CD4-positive, alpha-beta T cell treated with Interleukin-17A for 1 hour (primary cell): ENCODE measurements around the gene RNASE7.

Experiments
- DNase-seq: peaks from one replicate; pipeline ENCODE4 v3.0.0-alpha.2; 2020

The RNASE7 gene

DNA sequence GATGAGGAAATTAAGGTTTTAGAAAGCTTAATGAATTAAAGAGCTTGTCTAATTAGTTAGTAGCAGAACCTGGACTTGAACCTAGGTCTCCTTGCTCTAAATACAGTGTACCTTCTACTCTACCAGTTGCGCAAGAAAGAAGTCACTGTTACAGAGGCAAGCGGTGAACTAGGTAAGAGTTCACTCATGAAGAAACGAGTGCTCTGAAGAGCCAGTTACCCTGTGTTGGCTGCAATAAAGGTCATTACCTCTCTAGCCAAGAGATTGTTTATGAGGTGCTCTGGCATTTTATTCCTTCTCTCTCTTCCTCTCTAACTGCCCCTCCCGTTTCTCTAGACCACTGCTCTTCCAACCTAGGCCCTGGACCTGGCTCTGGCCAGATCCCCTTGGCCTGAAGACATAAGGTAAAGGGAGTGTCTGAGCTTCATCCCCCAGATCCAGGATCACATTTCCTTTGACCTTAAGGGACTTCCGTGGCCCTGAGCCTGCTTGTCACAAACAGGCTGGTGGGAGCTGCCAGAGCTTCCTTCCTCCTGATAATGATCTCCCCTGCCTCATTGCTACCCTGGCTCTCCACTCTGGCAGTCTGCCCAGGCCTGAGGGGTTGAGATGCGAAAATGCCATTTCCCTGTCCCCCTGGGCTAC, 1.9 kb downstream of the RNASE7 start:
- peak; percentile 42 for DNase-seq

DNA sequence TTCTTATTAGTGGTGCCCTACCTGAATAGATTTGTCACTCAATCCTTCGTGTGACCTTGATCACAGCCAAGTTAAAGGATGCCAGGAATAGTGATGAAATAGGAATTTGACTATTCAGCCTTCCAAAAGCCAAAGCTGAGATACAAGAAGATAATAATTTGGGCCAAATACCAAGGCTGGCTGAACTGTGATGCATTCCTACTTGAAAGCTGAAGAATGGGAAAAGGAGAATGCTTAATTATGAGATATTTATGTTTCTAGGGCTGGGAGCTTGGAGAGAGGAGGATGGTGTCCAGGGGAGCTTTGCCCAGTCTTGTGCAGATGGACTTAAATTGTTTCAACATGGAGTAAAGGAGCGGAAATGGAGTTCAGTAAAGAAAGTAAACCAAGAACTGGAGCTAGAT, 5.2 kb downstream of the RNASE7 start:
- DNase-seq = no peak

DNA sequence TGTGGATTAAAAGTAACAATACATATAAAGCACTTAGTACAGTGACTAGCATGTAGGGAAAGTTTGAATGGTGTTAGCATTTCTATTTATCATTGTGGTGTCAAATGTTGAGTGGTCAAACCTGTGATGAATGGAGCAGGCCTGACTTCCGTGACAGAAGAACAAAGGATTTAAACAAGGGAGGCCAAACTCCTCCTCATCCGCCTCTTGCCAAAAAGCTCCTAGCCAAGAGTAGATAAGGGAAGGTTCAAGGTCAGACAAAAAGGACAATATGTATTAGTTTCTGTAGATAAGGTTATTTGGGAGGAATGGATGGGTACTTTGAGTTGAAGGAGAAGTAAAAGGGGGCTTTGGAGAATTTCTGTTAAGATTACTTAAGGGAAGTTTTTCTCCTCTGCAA, 6.5 kb downstream of the RNASE7 start:
- no peak for DNase-seq

- DNase-seq = no peak
These were observed 7.1 kb downstream of the RNASE7 start for GRCh38 chr14:21049271-21049673.

DNA sequence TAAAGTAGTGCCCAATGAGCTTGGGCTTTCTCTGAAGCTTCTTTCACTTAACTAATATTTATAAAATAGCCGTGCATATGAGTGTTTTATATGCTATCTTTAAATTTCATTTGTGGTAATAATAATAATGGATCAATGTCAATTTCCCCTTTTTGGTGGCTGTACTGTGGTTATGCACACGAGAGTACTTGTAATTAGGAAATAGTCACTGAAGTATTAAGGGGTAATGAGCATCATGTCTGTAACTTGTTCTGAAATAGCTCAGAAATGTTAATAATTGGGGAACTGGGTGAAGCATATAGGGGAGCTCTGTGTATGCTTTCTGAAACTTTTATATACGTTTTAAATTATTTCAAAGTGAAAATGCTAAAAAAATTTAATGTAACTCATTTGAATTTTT, 8.4 kb downstream of the RNASE7 start:
- DNase-seq = no peak

GRCh38 chr14:21053184-21054122, 11.3 kb downstream of the RNASE7 start:
- DNase-seq = no peak

DNA sequence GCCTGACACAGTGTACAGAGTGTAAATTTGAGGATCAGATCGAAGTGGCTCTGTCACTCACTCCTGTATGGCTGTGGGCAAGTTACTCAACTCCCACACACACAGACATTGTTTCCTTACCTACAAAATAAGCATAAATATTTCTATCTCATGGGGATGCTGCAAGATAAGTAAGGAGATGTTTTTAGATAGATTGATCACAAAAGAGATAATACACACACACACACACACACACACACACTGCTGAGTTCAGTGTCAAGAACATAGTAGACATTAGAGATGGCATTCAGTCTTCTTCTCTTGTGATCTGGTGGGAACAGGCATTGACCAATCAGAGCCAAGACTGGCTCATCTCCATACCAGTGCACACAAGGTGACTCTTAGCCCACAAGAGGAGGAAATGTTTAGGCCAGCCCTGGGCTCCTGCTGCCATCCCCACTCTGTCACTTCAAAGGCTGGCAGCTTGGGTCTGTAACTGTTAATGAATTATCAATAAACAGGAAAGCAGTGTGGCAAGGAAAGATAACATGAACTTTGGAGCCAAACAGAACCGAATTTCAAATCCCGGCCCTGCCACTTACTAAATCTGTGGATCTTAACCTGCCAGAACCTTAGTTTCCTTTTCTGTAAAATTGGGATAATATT, 12.1 kb downstream of the RNASE7 start:
- DNase-seq = no peak

DNA sequence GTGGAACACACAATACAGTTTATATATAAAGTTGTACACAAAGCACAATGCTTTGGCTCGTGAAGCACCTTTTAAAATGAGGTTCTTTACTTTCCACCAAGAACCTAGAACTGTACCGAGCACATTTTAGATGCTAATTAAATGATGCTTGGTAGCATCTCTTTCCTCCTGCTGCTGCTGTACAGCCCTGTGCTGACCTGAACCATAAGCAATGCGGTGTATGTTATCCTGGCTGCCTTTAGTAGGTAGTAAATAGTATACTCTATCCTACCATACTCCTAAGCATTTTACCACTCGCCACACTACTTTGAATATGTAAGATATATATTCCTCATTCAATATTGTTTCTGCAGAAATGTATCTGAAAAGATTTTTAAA, 12.6 kb downstream of the RNASE7 start:
- no peak for DNase-seq

DNA sequence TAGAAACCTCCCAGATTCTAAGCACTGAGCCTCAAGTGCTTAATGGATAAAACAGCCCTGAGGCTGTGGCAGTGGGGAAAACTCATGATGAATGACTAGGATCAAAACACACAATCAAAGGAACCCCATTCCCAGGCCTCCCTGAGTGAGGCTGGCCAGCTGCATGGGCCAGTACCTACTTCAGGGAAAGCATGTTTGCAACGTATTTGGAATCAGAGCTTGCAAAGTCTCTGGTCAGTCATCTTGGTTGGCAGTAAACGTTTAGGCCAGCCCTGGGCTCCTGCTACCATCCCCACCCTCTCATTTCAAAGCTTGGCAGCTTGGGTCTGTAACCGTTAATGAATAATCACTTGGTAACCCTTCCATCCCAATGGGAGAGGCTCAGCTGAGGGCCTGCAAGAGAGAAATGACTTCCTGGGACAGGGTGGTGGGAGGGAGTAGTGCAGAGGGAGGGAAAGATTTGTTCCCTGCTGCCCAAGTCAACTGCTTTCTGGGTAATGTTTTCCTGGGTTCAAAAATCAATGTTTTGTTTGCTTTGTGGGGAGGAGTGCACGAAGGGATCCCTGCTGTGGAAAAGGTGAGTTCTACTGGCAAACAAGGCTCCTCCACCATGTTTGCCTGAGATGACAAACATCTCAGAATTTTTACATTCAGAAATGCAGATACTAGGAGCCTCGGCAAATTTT, 13.4 kb downstream of the RNASE7 start:
- no peak for DNase-seq

DNA sequence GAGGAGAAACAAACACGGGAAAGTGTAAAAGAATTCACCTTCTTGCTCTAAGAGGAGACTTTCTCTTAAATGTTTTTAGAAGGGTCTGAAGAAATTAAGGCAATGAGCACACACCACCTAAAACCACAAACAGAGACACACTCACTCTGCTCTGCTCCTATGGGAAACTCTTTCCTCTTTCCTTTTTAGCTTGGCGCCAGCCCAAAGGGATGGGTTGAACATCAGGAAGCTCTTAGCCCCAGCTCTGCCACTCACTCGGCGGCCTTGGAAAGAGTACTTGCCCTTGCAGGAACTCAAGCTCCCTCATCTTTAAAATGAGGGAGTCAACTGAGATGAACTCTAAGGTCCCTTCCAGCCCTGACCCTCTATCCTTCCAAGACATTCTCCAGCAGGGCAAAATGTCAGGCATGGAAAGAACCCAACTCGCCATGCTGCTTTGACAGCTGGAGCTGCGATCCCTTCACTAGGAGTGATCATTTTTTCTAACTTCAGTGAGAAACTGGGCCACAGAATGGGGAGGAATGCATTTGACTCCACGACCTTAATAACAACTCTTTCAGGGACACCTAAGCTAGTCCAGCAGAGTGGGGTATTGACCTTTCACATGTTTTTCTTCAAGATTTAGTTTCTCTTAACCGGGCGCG, 14.5 kb downstream of the RNASE7 start:
- no peak for DNase-seq

- DNase-seq = no peak
These were observed 15.9 kb downstream of the RNASE7 start, which contains the start of gene RNASE8 for GRCh38 chr14:21057803-21058675. TSS of gene RNASE8 (plus strand) at chr14:21057822. CDS start at chr14:21057893, 71 bp downstream.

GRCh38 chr14:21058903-21059302, 16.7 kb downstream of the RNASE7 start:
- no peak for DNase-seq

DNA sequence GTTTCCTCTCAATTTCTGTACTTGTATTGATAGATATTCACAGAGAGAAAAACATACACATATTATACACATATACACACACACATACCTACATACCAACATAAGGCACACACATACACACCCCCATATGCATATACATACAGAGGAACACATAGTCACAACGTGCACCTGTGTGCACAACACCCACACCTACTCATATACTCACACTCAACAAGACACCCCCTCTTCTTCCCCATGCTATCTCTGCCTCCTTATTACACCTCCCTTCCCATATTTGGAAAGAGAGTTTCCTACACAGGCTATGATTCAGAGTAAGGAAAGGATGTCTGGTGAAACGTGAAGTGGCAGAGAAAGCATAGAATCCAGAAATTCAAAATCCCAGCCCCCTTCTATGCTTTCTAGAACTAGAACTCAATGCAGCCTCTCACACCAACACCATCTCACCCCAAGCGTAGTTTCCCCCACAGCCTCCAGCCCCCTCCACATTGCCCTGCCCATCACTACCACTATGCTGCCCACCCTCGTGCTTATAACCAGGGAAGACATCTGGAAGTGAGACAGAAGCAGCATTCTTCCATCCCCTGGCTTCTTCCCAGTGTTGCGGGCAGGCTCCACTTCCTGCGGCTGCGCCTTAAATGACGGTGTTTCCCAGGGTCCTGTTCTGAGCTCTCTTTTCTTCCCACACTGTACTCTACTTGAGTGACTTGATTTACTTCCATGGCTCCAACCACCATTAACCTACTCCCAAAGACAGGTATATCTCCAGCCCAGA, 17.9 kb downstream of the RNASE7 start:
- DNase-seq = no peak

DNA sequence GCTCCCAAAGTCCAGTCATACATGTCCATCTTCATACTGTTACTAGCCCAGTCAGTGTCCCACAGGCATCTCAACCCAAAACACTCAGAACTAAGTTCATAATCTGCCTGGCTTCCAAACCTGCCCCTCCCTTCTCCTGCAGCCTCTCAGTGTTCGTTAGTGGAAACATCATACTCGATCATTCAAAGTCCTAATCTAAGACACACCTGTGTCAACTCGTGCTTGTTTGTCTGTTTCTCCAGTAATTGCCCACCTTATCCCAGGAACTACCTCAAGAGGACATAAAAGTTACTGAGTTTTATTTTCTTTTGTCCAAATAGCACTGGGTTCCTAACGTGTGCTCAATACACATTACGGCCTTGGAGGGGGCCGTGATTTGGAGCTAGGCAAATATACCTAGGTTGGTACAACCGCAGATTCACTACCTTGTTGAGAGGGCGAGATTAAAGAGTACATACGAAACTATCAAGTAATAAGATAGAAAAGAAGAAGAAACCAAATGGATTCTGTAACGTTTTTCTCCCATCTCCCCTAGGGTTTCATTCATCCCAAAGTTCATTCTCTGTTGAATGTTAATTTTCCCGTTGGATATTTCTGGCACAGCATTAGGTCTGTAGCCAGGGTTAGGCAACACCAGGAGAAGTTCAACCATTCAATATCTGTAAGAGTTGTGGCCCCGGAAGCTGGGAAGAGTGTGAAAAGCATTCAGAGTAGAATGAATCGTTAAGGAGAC, 18.6 kb downstream of the RNASE7 start:
- no peak for DNase-seq

GRCh38 chr14:21061347-21061668, 19.1 kb downstream of the RNASE7 start:
- no peak for DNase-seq

- DNase-seq = no peak
These were observed 21.3 kb downstream of the RNASE7 start for GRCh38 chr14:21063479-21063878.

GRCh38 chr14:21066882-21067502, 24.8 kb downstream of the RNASE7 start:
- peak; percentile 37 for DNase-seq

GRCh38 chr14:21068521-21069387, 26.6 kb downstream of the RNASE7 start:
- peak; percentile 78 for DNase-seq
